Mammary epithelial cell (primary cell): ENCODE data around the gene CAPN7.

ENCODE experiments used
- EZH2 ChIP-seq: IDR thresholded peaks from 2 replicates; pipeline ENCODE4 v1.6.1; 2012; ENCODE audit warnings: low read length, inconsistent platforms, borderline replicate concordance
- TF ChIP-seq, protein P1 (sequence below), 2 donors: IDR thresholded peaks in 1 of 2; conservative IDR thresholded peaks in 1 of 2; 2 replicates each; pipeline ENCODE4 v1.5.1; 2011 to 2012; ENCODE audit warnings: inconsistent platforms in 2 of 2, low read length in 2 of 2, mild to moderate bottlenecking in 2 of 2, control low read depth in 1 of 2, low read depth in 1 of 2; ENCODE audit not compliant: insufficient read depth in 1 of 2; ENCODE audit errors: extremely low read depth in 1 of 2

DNA sequence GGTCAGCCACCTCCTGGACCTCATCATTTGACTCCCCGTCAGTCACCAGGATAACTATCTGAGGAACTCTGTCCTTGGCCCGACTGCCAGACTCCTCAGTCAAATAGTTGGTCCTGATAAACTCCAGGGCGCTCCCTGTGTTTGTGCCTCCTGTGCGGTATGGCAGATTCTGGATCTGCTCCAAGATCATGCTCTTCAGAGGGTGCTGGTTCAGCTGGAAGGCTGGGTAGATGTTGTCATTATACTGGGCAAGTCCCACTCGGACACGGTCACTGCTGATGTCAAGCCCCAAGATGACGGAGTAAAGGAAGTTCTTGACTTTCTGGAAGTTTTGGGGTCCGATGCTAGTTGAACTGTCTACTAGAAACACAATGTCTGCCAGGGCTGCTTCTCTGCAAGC lies 31.1 kb upstream of the CAPN7 start:
- TF ChIP-seq, protein P1, sequence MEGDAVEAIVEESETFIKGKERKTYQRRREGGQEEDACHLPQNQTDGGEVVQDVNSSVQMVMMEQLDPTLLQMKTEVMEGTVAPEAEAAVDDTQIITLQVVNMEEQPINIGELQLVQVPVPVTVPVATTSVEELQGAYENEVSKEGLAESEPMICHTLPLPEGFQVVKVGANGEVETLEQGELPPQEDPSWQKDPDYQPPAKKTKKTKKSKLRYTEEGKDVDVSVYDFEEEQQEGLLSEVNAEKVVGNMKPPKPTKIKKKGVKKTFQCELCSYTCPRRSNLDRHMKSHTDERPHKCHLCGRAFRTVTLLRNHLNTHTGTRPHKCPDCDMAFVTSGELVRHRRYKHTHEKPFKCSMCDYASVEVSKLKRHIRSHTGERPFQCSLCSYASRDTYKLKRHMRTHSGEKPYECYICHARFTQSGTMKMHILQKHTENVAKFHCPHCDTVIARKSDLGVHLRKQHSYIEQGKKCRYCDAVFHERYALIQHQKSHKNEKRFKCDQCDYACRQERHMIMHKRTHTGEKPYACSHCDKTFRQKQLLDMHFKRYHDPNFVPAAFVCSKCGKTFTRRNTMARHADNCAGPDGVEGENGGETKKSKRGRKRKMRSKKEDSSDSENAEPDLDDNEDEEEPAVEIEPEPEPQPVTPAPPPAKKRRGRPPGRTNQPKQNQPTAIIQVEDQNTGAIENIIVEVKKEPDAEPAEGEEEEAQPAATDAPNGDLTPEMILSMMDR (conservative IDR thresholded peaks at IDR 0.05 in 1 of 2, IDR thresholded peaks at IDR 0.05 in 1 of 2; ENCODE audit: extremely low read depth in 1 of 2, insufficient read depth in 1 of 2, low read depth in 1 of 2, low read length in 2 of 2) = no peak
- TF ChIP-seq EZH2 = no peak
